Measurements from ENCODE around the gene NUMB. TPM values are rescaled to one million over a fixed set of nuclear protein-coding genes. Genes with fewer than 3 reads are reported as not detected.

The NUMB gene
- total and polyA plus RNA-seq, 2 of the 4 experiments (the other 2 are of a cell fraction) = 45.9 to 114 TPM

- Histone ChIP-seq H3K4me3 (ENCODE audit: insufficient read depth, low read depth, low read length) (no peak overlapping the region), H3K4me1 (ENCODE audit: control insufficient read depth, insufficient read depth, low read length) (no peaks in the 10 kb centered on the region), H3K27ac (ENCODE audit: insufficient read depth, low read length) (no peak overlapping the region), H3K56ac (ENCODE audit: extremely low read depth, insufficient read depth, low read length) (no peak overlapping the region), H3K27me3 (ENCODE audit: control insufficient read depth, insufficient read depth, low read length) (no peaks in the 10 kb centered on the region), H2AK9ac (replicated peaks; ENCODE audit: low read depth, low read length, poor library complexity) (no peak overlapping the region), H4K20me1 (ENCODE audit: insufficient read depth, low read length) (peaks cover 14% of the 10 kb centered on the region; the same call in 1 of the 2 replicates), H4K8ac (ENCODE audit: low read depth in 2 of 2, low read length in 2 of 2) (no peak overlapping the region), H2BK5ac (ENCODE audit: low read depth, low read length, poor library complexity, severe bottlenecking) (no peak overlapping the region), H3K4me2 (ENCODE audit: low read depth, low read length) (no peak overlapping the region), H4K5ac (ENCODE audit: low read depth, low read length) (no peak overlapping the region), H2AK5ac (ENCODE audit: low read depth, low read length) (no peak overlapping the region), H3K9ac (ENCODE audit: low read depth, low read length) (no peak overlapping the region), H2BK20ac (ENCODE audit: low read depth, low read length) (no peak overlapping the region), H3K23ac (ENCODE audit: low read depth, low read length) (no peak overlapping the region), H3K79me1 (ENCODE audit: low read depth in 1 of 2, low read length in 2 of 2) (peaks cover 7 to 49% of the 10 kb centered on the region in 2 experiments; a peak in 3 of 4 replicates), H3K14ac (replicated peaks; ENCODE audit: low read depth, low read length) (no peak overlapping the region), H2BK15ac (ENCODE audit: low read depth, low read length) (no peak overlapping the region), H3K9me1 (ENCODE audit: insufficient read depth, low read length) (peaks cover 4% of the 10 kb centered on the region), H3K18ac (ENCODE audit: low read depth, low read length) (no peak overlapping the region), H2BK120ac (ENCODE audit: low read depth, low read length) (no peak overlapping the region), H3K4ac (ENCODE audit: low read depth, low read length) (no peak overlapping the region), H4K91ac (ENCODE audit: insufficient read depth, low read depth, low read length) (no peak overlapping the region), H3K36me3 (ENCODE audit: control insufficient read depth, insufficient read depth, low read length) (peaks cover 16% of the 10 kb centered on the region), H2AFZ (replicated peaks; ENCODE audit: low read length, poor library complexity) (no peak overlapping the region), H3K9me3 (ENCODE audit: control insufficient read depth, insufficient read depth, low read length) (no peaks in the 10 kb centered on the region)
- ATAC-seq (ENCODE audit: low read depth) (peak; percentile 68), DNase-seq (peak; percentile 51)
- intact Hi-C loops (cut with micrococcal nuclease) (loop anchor here (10.0 kb wide), 1 partner anchor 345 kb away; no protein-coding TSS in a partner anchor), in situ Hi-C loops (cut with MboI; ENCODE audit: low sequenced_read_pairs) (no loop called here), dilution Hi-C loops (cut with HindIII; ENCODE audit: low sequenced_read_pairs, unreplicated experiment) (loop anchor here (25.0 kb wide), 1 partner anchor 173 kb away; the partner anchor contains the start of gene NUMB)
- TF ChIP-seq USF2 (IDR thresholded peaks at IDR 0.05; ENCODE audit: low read depth, low read length) (no peak), POLR2A (IDR thresholded peaks at IDR 0.05; ENCODE audit: low read depth, low read length) (no peak), CTCF (conservative IDR thresholded peaks at IDR 0.05; ENCODE audit: low read depth, low read length) (no peak), CEBPB (IDR thresholded peaks at IDR 0.05; ENCODE audit: low read depth, low read length) (no peak), NFE2L2 (IDR thresholded peaks at IDR 0.05; ENCODE audit: low read depth, low read length) (no peak), RFX5 (IDR thresholded peaks at IDR 0.05; ENCODE audit: low read depth, low read length) (no peak)
- POLR2A ChIA-PET (ENCODE audit: unreplicated experiment) = interaction anchor here (0.6 kb wide), 1 partner anchor 112 kb away, joined by 3 read pairs; no protein-coding TSS in a partner anchor
- CTCF ChIA-PET = no interaction called here
- WGBS, 2 experiments (ENCODE audit: extremely low coverage in 2 of 2, insufficient read length in 1 of 2) = no CpG with 5 or more reads among the region's 3 CpGs
- BruUV-seq (replicated peaks) = no TSS peak
These were observed 168.6 kb downstream of the NUMB start for GRCh38 chr14:73289729-73290128.

All from IMR-90 (cell line).